Left lung (tissue), 10 donors: ENCODE measurements around the gene IKZF4. TPM values are rescaled to one million over a fixed set of nuclear protein-coding genes. Genes with fewer than 3 reads are reported as not detected.

Experiments used
- ATAC-seq: fragments of 200-7000 bp; cut with Tn5 transposase; one replicate; pipeline ENCODE4 v1.9.1; 2020; ENCODE audit warnings: moderate library complexity
- DNase-seq, 4 donors: peaks; one replicate each; pipeline ENCODE4 v3.0.0-alpha.2; 2013 to 2020
- H3K27ac ChIP-seq, 2 donors: fragments of 200-600 bp; sonication (generic) in 1 of 2; one replicate each; pipeline versions ENCODE4 v1.5.0 to v1.8.0; 2020 to 2021
- H3K27me3 ChIP-seq, 2 donors: fragments of 200-600 bp; sonication (generic) in 1 of 2; one replicate each; pipeline versions ENCODE4 v1.5.0 to v1.8.0; 2020 to 2021
- H3K36me3 ChIP-seq, 2 donors: fragments of 200-600 bp; sonication (generic) in 1 of 2; one replicate each; pipeline versions ENCODE4 v1.5.0 to v1.8.0; 2020 to 2021
- H3K4me1 ChIP-seq, 2 donors: fragments of 200-600 bp; one replicate each; pipeline ENCODE4 v1.8.0; 2021
- H3K4me3 ChIP-seq, 2 donors: fragments of 200-600 bp; sonication (generic) in 1 of 2; one replicate each; pipeline versions ENCODE4 v1.5.0 to v1.8.0; 2020 to 2021; ENCODE audit warnings: mild to moderate bottlenecking in 1 of 2
- H3K9me3 ChIP-seq, 2 donors: fragments of 200-600 bp; sonication (generic) in 1 of 2; one replicate each; pipeline versions ENCODE4 v1.5.0 to v1.8.0; 2020 to 2021
- intact Hi-C, 2 donors: fragments of 100-400 bp; cut with DNase I; formaldehyde crosslinking; loops; one replicate each; pipeline versions ENCODE4 v1.11.2 to v1.14.2; 2022
- polyA plus RNA-seq, 6 donors: library from polyadenylated mRNA; unstranded; fragments of 120-200 nt; gene quantifications; one replicate each; pipeline ENCODE4 v1.2.1, GENCODE V29; 2013; ENCODE audit not compliant: insufficient read length in 6 of 6
- total RNA-seq, 2 donors: library from RNA; stranded (reverse); fragmentation: NEBNext Ultra II Directional; extraction: Animal tissue kit (Norgen Biotek cat#: 25700); gene quantifications; one replicate each; pipeline ENCODE4 v1.2.1, GENCODE V29; 2021
- TF ChIP-seq, protein P1 (sequence below), 2 donors: fragments of 200-600 bp; sonication (generic) in 1 of 2; IDR thresholded peaks; one replicate each; pipeline versions ENCODE4 v1.5.0 to v1.8.0; 2021; ENCODE audit warnings: antibody characterized with exemption in 2 of 2
- donor health status: DM: no; HTN: yes; CAD: no.
- donor health status: DM: no; HTN: no; CAD: no.

The IKZF4 gene
- total and polyA plus RNA-seq, 8 donors: 7.5 to 28.3 (median 23.4) TPM

DNA sequence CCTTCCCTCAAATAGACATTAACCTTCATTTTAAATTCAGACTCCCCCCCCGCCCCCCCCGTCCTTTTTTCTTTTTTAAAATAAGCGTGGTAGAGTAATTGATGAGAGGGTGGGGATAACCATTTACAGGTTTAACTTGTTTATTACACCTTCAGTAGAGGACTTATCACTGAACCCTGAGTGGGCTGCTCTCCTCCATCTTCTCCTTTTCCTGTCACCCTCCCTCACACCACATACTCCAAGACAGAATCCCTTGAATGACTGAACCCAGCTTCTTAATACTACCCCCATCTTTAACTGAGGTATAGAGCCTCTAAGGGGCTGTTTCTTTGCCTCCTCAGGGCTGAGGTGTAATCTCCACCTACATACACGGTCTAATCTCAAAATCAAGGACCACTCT, 3.7 kb upstream of the IKZF4 start:
- intact Hi-C loops: no loop called here
- H3K27ac ChIP-seq: no peak overlapping the region

DNA sequence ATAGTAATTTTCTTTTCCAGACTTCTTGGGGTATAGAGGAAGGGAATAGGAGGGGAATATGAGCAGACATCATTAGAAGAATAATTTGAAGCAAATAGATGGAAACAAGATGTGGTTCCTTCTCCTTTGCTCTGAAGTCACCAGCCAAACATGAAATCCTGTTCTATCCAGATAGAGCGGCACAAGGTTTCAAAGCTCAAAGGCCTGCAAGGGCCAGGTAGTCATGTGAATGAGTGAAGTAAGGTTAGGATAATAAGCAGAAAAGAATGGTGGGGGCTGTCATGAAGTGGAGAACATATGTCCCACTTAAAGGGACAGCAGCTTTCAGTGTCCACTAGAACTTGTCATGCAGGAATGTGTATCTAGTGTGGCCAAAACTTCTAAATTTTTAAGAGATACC, 2.5 kb upstream of the IKZF4 start:
- ATAC-seq: no peak
- TF ChIP-seq, protein P1, sequence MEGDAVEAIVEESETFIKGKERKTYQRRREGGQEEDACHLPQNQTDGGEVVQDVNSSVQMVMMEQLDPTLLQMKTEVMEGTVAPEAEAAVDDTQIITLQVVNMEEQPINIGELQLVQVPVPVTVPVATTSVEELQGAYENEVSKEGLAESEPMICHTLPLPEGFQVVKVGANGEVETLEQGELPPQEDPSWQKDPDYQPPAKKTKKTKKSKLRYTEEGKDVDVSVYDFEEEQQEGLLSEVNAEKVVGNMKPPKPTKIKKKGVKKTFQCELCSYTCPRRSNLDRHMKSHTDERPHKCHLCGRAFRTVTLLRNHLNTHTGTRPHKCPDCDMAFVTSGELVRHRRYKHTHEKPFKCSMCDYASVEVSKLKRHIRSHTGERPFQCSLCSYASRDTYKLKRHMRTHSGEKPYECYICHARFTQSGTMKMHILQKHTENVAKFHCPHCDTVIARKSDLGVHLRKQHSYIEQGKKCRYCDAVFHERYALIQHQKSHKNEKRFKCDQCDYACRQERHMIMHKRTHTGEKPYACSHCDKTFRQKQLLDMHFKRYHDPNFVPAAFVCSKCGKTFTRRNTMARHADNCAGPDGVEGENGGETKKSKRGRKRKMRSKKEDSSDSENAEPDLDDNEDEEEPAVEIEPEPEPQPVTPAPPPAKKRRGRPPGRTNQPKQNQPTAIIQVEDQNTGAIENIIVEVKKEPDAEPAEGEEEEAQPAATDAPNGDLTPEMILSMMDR (IDR thresholded peaks at IDR 0.05): no peak
- peaks cover 7 to 25% of the 10 kb centered on the region in 2 donors for H3K4me1 ChIP-seq
- no peaks in the 10 kb centered on the region for H3K36me3 ChIP-seq
- no peak overlapping the region for H3K27ac ChIP-seq
- no peak for DNase-seq
- intact Hi-C loops: no loop called here
- H3K27me3 ChIP-seq: no peaks in the 10 kb centered on the region
- H3K9me3 ChIP-seq: no peaks in the 10 kb centered on the region
- H3K4me3 ChIP-seq: no peak overlapping the region

More for the DNA sequence above, 3.7 kb upstream of the IKZF4 start:
- Histone ChIP-seq H3K27me3 (no peaks in the 10 kb centered on the region), H3K36me3 (no peaks in the 10 kb centered on the region), H3K4me1 (peaks cover 7 to 20% of the 10 kb centered on the region in 2 donors), H3K9me3 (no peaks in the 10 kb centered on the region), H3K4me3 (no peak overlapping the region)
- ATAC-seq: no peak
- TF ChIP-seq, protein P1 (IDR thresholded peaks at IDR 0.05): no peak
- no peak for DNase-seq

DNA sequence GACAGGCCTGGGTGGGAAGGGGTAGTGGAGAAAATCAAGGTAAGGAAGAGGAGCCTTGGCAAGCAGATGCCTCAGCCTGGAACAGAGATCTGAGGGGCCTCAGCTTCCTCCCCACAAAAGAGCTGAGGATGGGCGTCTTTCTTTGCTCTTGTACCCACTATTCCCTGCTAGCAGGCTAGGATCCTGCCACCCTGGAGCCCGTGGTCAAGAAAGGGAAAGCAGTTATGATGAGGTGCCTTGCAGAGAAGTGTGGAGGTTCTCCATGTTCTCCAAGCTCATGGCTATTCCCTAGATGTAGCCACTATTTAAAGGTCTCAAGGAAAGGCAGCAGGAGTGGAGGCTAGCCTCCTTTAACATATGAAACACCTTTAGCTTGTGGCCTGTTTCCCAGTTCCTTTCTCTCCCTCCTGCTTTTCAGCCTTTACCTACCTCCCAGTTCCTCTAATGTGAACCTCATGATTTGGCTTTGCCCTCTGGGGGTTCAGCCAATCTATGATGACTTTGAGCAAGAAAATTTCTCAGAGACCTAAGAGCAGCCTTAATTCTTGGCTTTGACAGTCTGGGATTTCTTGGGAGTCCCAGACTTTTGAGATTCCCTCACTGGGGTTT, 1.1 kb downstream of the IKZF4 start:
- H3K27me3 ChIP-seq: no peaks in the 10 kb centered on the region
- TF ChIP-seq, protein P1 (IDR thresholded peaks at IDR 0.05): no peak
- H3K27ac ChIP-seq: peak overlapping the region in 1 of 2 donors; percentile 48
- ATAC-seq: no peak
- peaks cover 0 to 13% of the 10 kb centered on the region in 2 donors for H3K36me3 ChIP-seq
- peak in 1 of 4 donors; percentile 13 for DNase-seq
- H3K4me3 ChIP-seq: peak overlapping the region in 1 of 2 donors; percentile 29
- intact Hi-C loops: no loop called here
- peaks cover 7 to 25% of the 10 kb centered on the region in 2 donors for H3K4me1 ChIP-seq
- H3K9me3 ChIP-seq: no peaks in the 10 kb centered on the region

DNA sequence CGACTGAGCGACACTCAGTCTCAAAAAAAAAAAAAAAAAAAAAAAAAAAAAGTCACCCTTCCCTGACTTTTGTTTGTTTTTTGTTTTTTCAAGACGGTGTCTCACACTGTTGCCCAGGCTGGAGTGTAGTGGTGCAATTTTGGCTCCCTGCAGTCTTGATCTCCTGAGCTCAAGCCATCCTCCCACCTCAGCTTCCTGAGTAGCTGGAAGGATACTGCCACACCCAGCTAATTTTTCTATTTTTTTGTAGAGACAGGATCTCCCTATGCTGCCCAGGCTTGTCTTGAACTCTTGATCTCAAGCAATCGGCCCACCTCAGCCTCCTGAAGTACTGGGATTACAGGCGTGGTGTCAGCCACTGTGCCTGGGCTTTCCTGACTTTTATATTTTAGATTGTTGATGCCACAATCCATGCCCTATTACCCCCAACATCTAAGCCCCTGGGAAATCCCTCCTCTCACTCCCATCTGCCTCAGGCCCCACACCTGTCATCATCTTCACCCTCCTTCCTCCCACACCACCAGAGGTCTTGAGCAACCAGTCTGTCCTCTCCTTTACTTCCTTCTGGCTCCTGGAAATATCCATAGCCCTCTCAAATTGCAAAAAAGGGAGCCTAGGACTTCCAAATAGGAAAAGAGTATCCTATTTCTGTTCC, 7.8 kb downstream of the IKZF4 start:
- ATAC-seq: peak; percentile 52
- H3K36me3 ChIP-seq: peaks cover 0 to 44% of the 10 kb centered on the region in 2 donors

DNA sequence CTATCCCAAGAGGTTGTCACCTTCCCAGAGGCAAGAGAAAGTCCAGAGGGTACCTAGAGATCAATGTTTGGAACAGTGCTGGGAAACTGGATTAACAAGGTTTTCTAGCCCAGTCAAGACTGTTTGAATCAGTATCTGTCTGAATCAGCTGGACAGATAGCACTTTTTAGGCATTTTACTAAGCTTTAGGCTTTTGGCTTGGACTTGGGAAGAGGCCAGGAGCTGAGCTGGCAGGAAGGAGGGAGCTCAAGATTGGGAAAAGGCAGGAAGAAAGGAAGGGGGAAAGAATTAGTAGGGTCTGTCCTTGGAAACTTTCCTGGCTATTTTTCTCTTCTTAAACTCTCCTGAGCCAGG, 8.3 kb downstream of the IKZF4 start:
- H3K36me3 ChIP-seq: peaks cover 0 to 49% of the 10 kb centered on the region in 2 donors
- H3K27me3 ChIP-seq: no peaks in the 10 kb centered on the region
- intact Hi-C loops: no loop called here

More for the DNA sequence above, 7.8 kb downstream of the IKZF4 start:
- Histone ChIP-seq H3K9me3 (no peaks in the 10 kb centered on the region), H3K27me3 (no peaks in the 10 kb centered on the region), H3K4me3 (no peak overlapping the region), H3K27ac (peak overlapping the region; percentile 28 to 33), H3K4me1 (peaks cover 4 to 8% of the 10 kb centered on the region in 2 donors)
- no peak for DNase-seq
- intact Hi-C loops: no loop called here
- TF ChIP-seq, protein P1 (IDR thresholded peaks at IDR 0.05): no peak

More for the DNA sequence above, 8.3 kb downstream of the IKZF4 start:
- Histone ChIP-seq H3K4me1 (peaks cover 4 to 8% of the 10 kb centered on the region in 2 donors), H3K27ac (peak overlapping the region; percentile 28 to 33), H3K4me3 (no peak overlapping the region), H3K9me3 (no peaks in the 10 kb centered on the region)
- TF ChIP-seq, protein P1 (IDR thresholded peaks at IDR 0.05): no peak
- peak in 2 of 4 donors; percentile 40 to 52 for DNase-seq
- ATAC-seq: peak; percentile 43
